ENCODE measurements around the gene APBA2. TPM values are rescaled to one million over a fixed set of nuclear protein-coding genes. Genes with fewer than 3 reads are reported as not detected.
A peak's percentile ranks its signal among the peaks of the same experiment; 100 is the strongest.

APBA2 gene
- total RNA-seq, 5 donors from 2014 or later (not counting 1 experiment from before 2014, with no cell fraction given), result 78.9 to 118 (median 94.9) TPM

- H3K36me3 Mint-ChIP-seq, result peaks cover 3% of the 10 kb centered on the region
- no peaks in the 10 kb centered on the region for H3K27me3 Mint-ChIP-seq
- 98% methylated on average over 4 of the region's 7 CpGs for WGBS (ENCODE audit: insufficient coverage)
- ChIA-PET CTCF (no interaction called here), POLR2A (no interaction called here)
- no peak for ATAC-seq (replicated peaks in 1 of 4)
- Histone ChIP-seq H3K36me3 (ENCODE audit: control insufficient read depth in 2 of 2, extremely low read depth in 1 of 2, insufficient read depth in 1 of 2, low read length in 1 of 2) (peaks cover 0 to under 1% of the 10 kb centered on the region in 2 donors), H3K27ac (ENCODE audit: low read length) (no peak overlapping the region), H3K4me1 (ENCODE audit: control insufficient read depth in 1 of 2, extremely low read depth in 1 of 2, insufficient read depth in 2 of 2, low read length in 2 of 2) (peaks cover 5 to 27% of the 10 kb centered on the region in 2 experiments), H3K4me3 (ENCODE audit: control insufficient read depth in 1 of 2, extremely low read depth in 1 of 2, low read length in 1 of 2) (no peak overlapping the region), H3K27me3 (replicated peaks in 1 of 2; ENCODE audit: control insufficient read depth in 2 of 2, extremely low read depth in 1 of 2, insufficient read depth in 2 of 2, low read length in 1 of 2) (no peaks in the 10 kb centered on the region), H3K9me3 (no peaks in the 10 kb centered on the region)
- no peak overlapping the region for H3K4me3 Mint-ChIP-seq
- H3K4me1 Mint-ChIP-seq, result peaks cover 49 to 75% (median 54%) of the 10 kb centered on the region in 3 donors
- DNase-seq, result no peak
- H3K9me3 Mint-ChIP-seq, result no peaks in the 10 kb centered on the region
- peak overlapping the region in 1 of 2 donors; percentile 75 for H3K27ac Mint-ChIP-seq
These were observed 24.3 kb downstream of the APBA2 start for GRCh38 chr15:28909958-28910500.

- H3K36me3 ChIP-seq (ENCODE audit: control insufficient read depth in 2 of 2, extremely low read depth in 1 of 2, insufficient read depth in 1 of 2, low read length in 1 of 2), result no peaks in the 10 kb centered on the region
- H3K27me3 ChIP-seq (replicated peaks in 1 of 2; ENCODE audit: control insufficient read depth in 2 of 2, extremely low read depth in 1 of 2, insufficient read depth in 2 of 2, low read length in 1 of 2), result no peaks in the 10 kb centered on the region
- H3K9me3 ChIP-seq, result no peaks in the 10 kb centered on the region
- H3K27ac ChIP-seq (ENCODE audit: low read length), result no peak overlapping the region
- Mint-ChIP-seq H3K4me1 (peaks cover 46 to 66% (median 49%) of the 10 kb centered on the region in 3 donors), H3K27ac (peak overlapping the region; percentile 76 to 79), H3K9me3 (no peaks in the 10 kb centered on the region), H3K27me3 (no peaks in the 10 kb centered on the region), H3K4me3 (peak overlapping the region in 1 of 3 donors; percentile 52), H3K36me3 (peaks cover 3% of the 10 kb centered on the region)
- peak in 1 of 4 experiments; percentile 23 for ATAC-seq (replicated peaks in 1 of 4)
- no peak for DNase-seq
- H3K4me1 ChIP-seq (ENCODE audit: control insufficient read depth in 1 of 2, extremely low read depth in 1 of 2, insufficient read depth in 2 of 2, low read length in 2 of 2), result peaks cover 5 to 30% of the 10 kb centered on the region in 2 experiments
- CTCF ChIA-PET, result no interaction called here
- WGBS (ENCODE audit: insufficient coverage), result 80% methylated on average over 1 of the region's 8 CpGs
- no peak overlapping the region for H3K4me3 ChIP-seq (ENCODE audit: control insufficient read depth in 1 of 2, extremely low read depth in 1 of 2, low read length in 1 of 2)
- POLR2A ChIA-PET, result no interaction called here
These were observed 25.6 kb downstream of the APBA2 start for GRCh38 chr15:28911310-28911931.

- Mint-ChIP-seq H3K9me3 (no peaks in the 10 kb centered on the region), H3K27ac (peak overlapping the region in 1 of 2 donors; percentile 24)
- POLR2A ChIA-PET, result no interaction called here
These were observed 26.6 kb downstream of the APBA2 start for GRCh38 chr15:28912422-28912821.

GRCh38 chr15:28913171-28913765, 27.5 kb downstream of the APBA2 start:
- WGBS (ENCODE audit: insufficient coverage), result 88% methylated on average over 7 of the region's 9 CpGs
- H3K27me3 ChIP-seq (replicated peaks in 1 of 2; ENCODE audit: control insufficient read depth in 2 of 2, extremely low read depth in 1 of 2, insufficient read depth in 2 of 2, low read length in 1 of 2), result no peaks in the 10 kb centered on the region
- Mint-ChIP-seq H3K4me1 (peaks cover 43 to 64% (median 49%) of the 10 kb centered on the region in 3 donors), H3K27ac (no peak overlapping the region), H3K9me3 (no peaks in the 10 kb centered on the region), H3K4me3 (no peak overlapping the region), H3K36me3 (peaks cover 3% of the 10 kb centered on the region), H3K27me3 (no peaks in the 10 kb centered on the region)
- no peaks in the 10 kb centered on the region for H3K36me3 ChIP-seq (ENCODE audit: control insufficient read depth in 2 of 2, extremely low read depth in 1 of 2, insufficient read depth in 1 of 2, low read length in 1 of 2)
- H3K27ac ChIP-seq (ENCODE audit: low read length), result no peak overlapping the region
- no peak overlapping the region for H3K4me3 ChIP-seq (ENCODE audit: control insufficient read depth in 1 of 2, extremely low read depth in 1 of 2, low read length in 1 of 2)
- CTCF ChIA-PET, result no interaction called here
- ATAC-seq (replicated peaks in 1 of 4), result no peak
- DNase-seq, result no peak
- H3K9me3 ChIP-seq, result no peaks in the 10 kb centered on the region
- H3K4me1 ChIP-seq (ENCODE audit: control insufficient read depth in 1 of 2, extremely low read depth in 1 of 2, insufficient read depth in 2 of 2, low read length in 2 of 2), result peaks cover 5 to 33% of the 10 kb centered on the region in 2 experiments
- POLR2A ChIA-PET, result no interaction called here

More at GRCh38 chr15:28912422-28912821, 26.6 kb downstream of the APBA2 start:
- Histone ChIP-seq H3K27ac (ENCODE audit: low read length) (no peak overlapping the region), H3K36me3 (ENCODE audit: control insufficient read depth in 2 of 2, extremely low read depth in 1 of 2, insufficient read depth in 1 of 2, low read length in 1 of 2) (no peaks in the 10 kb centered on the region), H3K4me1 (ENCODE audit: control insufficient read depth in 1 of 2, extremely low read depth in 1 of 2, insufficient read depth in 2 of 2, low read length in 2 of 2) (peaks cover 5 to 29% of the 10 kb centered on the region in 2 experiments), H3K27me3 (replicated peaks in 1 of 2; ENCODE audit: control insufficient read depth in 2 of 2, extremely low read depth in 1 of 2, insufficient read depth in 2 of 2, low read length in 1 of 2) (no peaks in the 10 kb centered on the region), H3K4me3 (ENCODE audit: control insufficient read depth in 1 of 2, extremely low read depth in 1 of 2, low read length in 1 of 2) (no peak overlapping the region), H3K9me3 (no peaks in the 10 kb centered on the region)
- CTCF ChIA-PET, result no interaction called here
- 50% methylated on average over 2 of the region's 2 CpGs for whole genome bisulfite sequencing (ENCODE audit: insufficient coverage)
- DNase-seq (no peak), ATAC-seq (replicated peaks in 1 of 4) (peak; percentile 51 to 64 (median 57))
- no peak overlapping the region for H3K4me3 Mint-ChIP-seq
- H3K27me3 Mint-ChIP-seq, result no peaks in the 10 kb centered on the region
- H3K36me3 Mint-ChIP-seq, result peaks cover 3% of the 10 kb centered on the region
- H3K4me1 Mint-ChIP-seq, result peaks cover 39 to 61% (median 41%) of the 10 kb centered on the region in 3 donors

- peaks cover 40 to 60% (median 50%) of the 10 kb centered on the region in 3 donors for H3K4me1 Mint-ChIP-seq
- Histone ChIP-seq H3K4me1 (ENCODE audit: control insufficient read depth in 1 of 2, extremely low read depth in 1 of 2, insufficient read depth in 2 of 2, low read length in 2 of 2) (peaks cover 5 to 40% of the 10 kb centered on the region in 2 experiments), H3K4me3 (ENCODE audit: control insufficient read depth in 1 of 2, extremely low read depth in 1 of 2, low read length in 1 of 2) (no peak overlapping the region), H3K36me3 (ENCODE audit: control insufficient read depth in 2 of 2, extremely low read depth in 1 of 2, insufficient read depth in 1 of 2, low read length in 1 of 2) (no peaks in the 10 kb centered on the region), H3K9me3 (no peaks in the 10 kb centered on the region), H3K27ac (ENCODE audit: low read length) (no peak overlapping the region), H3K27me3 (replicated peaks in 1 of 2; ENCODE audit: control insufficient read depth in 2 of 2, extremely low read depth in 1 of 2, insufficient read depth in 2 of 2, low read length in 1 of 2) (no peaks in the 10 kb centered on the region)
- H3K36me3 Mint-ChIP-seq, result peaks cover 3% of the 10 kb centered on the region
- ChIA-PET POLR2A (no interaction called here), CTCF (no interaction called here)
- ATAC-seq (replicated peaks in 1 of 4) (no peak), DNase-seq (no peak)
- no peaks in the 10 kb centered on the region for H3K9me3 Mint-ChIP-seq
- H3K4me3 Mint-ChIP-seq, result no peak overlapping the region
- peak overlapping the region in 1 of 2 donors; percentile 5 for H3K27ac Mint-ChIP-seq
- WGBS (ENCODE audit: insufficient coverage), result no CpG with 5 or more reads among the region's 3 CpGs
- no peaks in the 10 kb centered on the region for H3K27me3 Mint-ChIP-seq
These were observed 28.3 kb downstream of the APBA2 start for GRCh38 chr15:28914046-28914445.

GRCh38 chr15:28914483-28915023, 28.8 kb downstream of the APBA2 start:
- no peaks in the 10 kb centered on the region for H3K36me3 Mint-ChIP-seq
- ChIA-PET CTCF (no interaction called here), POLR2A (no interaction called here)
- DNase-seq (no peak), ATAC-seq (replicated peaks in 1 of 4) (no peak)
- Histone ChIP-seq H3K9me3 (no peaks in the 10 kb centered on the region), H3K4me3 (ENCODE audit: control insufficient read depth in 1 of 2, extremely low read depth in 1 of 2, low read length in 1 of 2) (no peak overlapping the region), H3K4me1 (ENCODE audit: control insufficient read depth in 1 of 2, extremely low read depth in 1 of 2, insufficient read depth in 2 of 2, low read length in 2 of 2) (peaks cover 7 to 42% of the 10 kb centered on the region in 2 experiments), H3K36me3 (ENCODE audit: control insufficient read depth in 2 of 2, extremely low read depth in 1 of 2, insufficient read depth in 1 of 2, low read length in 1 of 2) (no peaks in the 10 kb centered on the region), H3K27me3 (replicated peaks in 1 of 2; ENCODE audit: control insufficient read depth in 2 of 2, extremely low read depth in 1 of 2, insufficient read depth in 2 of 2, low read length in 1 of 2) (no peaks in the 10 kb centered on the region), H3K27ac (ENCODE audit: low read length) (no peak overlapping the region)
- H3K27me3 Mint-ChIP-seq, result no peaks in the 10 kb centered on the region
- H3K9me3 Mint-ChIP-seq, result no peaks in the 10 kb centered on the region
- no peak overlapping the region for H3K4me3 Mint-ChIP-seq
- no peak overlapping the region for H3K27ac Mint-ChIP-seq
- peaks cover 40 to 60% (median 50%) of the 10 kb centered on the region in 3 donors for H3K4me1 Mint-ChIP-seq
- WGBS (ENCODE audit: insufficient coverage), result 96% methylated on average over 14 of the region's 18 CpGs
